Kidney tubule cell (primary cell): ENCODE data around the gene CLNS1A.
A peak's percentile ranks its signal among the peaks of the same experiment; 100 is the strongest.
"Not testable (repeated sequence)": the region's sequence is repeated elsewhere in the genome, so short reads cannot be mapped to it uniquely, and the experiment has no call there.

Experiments
- DNase-seq: peaks from one replicate; pipeline ENCODE4 v3.0.0-alpha.2; 2018; ENCODE audit warnings: low spot score

Gene CLNS1A

GRCh38 chr11:77617892-77618291 lies 19.7 kb downstream of the CLNS1A start:
- DNase-seq: peak; percentile 32

GRCh38 chr11:77611921-77612320 lies 25.7 kb downstream of the CLNS1A start:
- no peak for DNase-seq

GRCh38 chr11:77609234-77609633 lies 28.4 kb downstream of the CLNS1A start:
- no peak for DNase-seq

GRCh38 chr11:77604281-77604680 lies 33.3 kb downstream of the CLNS1A start:
- DNase-seq: no peak

- peak; percentile 95 for DNase-seq
These were observed 35.1 kb downstream of the CLNS1A start for GRCh38 chr11:77602381-77603088.

GRCh38 chr11:77598195-77598594 lies 39.4 kb downstream of the CLNS1A start:
- DNase-seq: no peak

- DNase-seq: no peak
These were observed 41.0 kb downstream of the CLNS1A start for GRCh38 chr11:77596626-77597025.

- no peak for DNase-seq
These were observed 43.7 kb downstream of the CLNS1A start for GRCh38 chr11:77593883-77594282.

- DNase-seq: no peak
These were observed 44.9 kb downstream of the CLNS1A start for GRCh38 chr11:77592727-77593126.

- peak; percentile 70 for DNase-seq
These were observed 47.3 kb downstream of the CLNS1A start for GRCh38 chr11:77590194-77590782.

- DNase-seq: peak; percentile 85
These were observed 47.9 kb downstream of the CLNS1A start, which contains the start of gene AQP11 for GRCh38 chr11:77589521-77590193. Gene AQP11, plus strand, starts transcription at chr11:77589953. Its CDS starts 40 bp downstream, at chr11:77589993.

- DNase-seq: no peak
These were observed 48.4 kb downstream of the CLNS1A start for GRCh38 chr11:77589181-77589520.

GRCh38 chr11:77580712-77581337 lies 56.8 kb downstream of the CLNS1A start:
- peak; percentile 15 for DNase-seq

- DNase-seq: not testable (repeated sequence)
These were observed 62.2 kb downstream of the CLNS1A start for GRCh38 chr11:77575428-77575827.

- not testable (repeated sequence) for DNase-seq
These were observed 66.7 kb downstream of the CLNS1A start for GRCh38 chr11:77570896-77571295.

GRCh38 chr11:77569676-77570070 lies 67.9 kb downstream of the CLNS1A start:
- DNase-seq: no peak

GRCh38 chr11:77568916-77569675 lies 68.5 kb downstream of the CLNS1A start:
- no peak for DNase-seq

GRCh38 chr11:77568306-77568705 lies 69.3 kb downstream of the CLNS1A start:
- no peak for DNase-seq
